Mesothelial cell of epicardium (in vitro differentiated cells): Measurements from ENCODE around the gene FSTL3. TPM values are rescaled to one million over a fixed set of nuclear protein-coding genes. Genes with fewer than 3 reads are reported as not detected.
"Not testable (repeated sequence)": the region's sequence is repeated elsewhere in the genome, so short reads cannot be mapped to it uniquely, and the experiment has no call there.

Source experiments
- DNase-seq, 2 experiments: peaks; one replicate each; pipeline ENCODE4 v3.0.0; 2021; ENCODE audit warnings: low spot score in 2 of 2; ENCODE audit not compliant: unreplicated experiment in 2 of 2
- H3K27ac Mint-ChIP-seq: 2 replicates; pipeline ENCODE4 v1.8.0; 2021; ENCODE audit warnings: mixed read lengths
- H3K27me3 Mint-ChIP-seq: 2 replicates; pipeline ENCODE4 v1.8.0; 2021; ENCODE audit warnings: low read depth, mixed read lengths
- H3K36me3 Mint-ChIP-seq: 2 replicates; pipeline ENCODE4 v1.8.0; 2021; ENCODE audit warnings: mixed read lengths
- H3K4me1 Mint-ChIP-seq: 2 replicates; pipeline ENCODE4 v1.8.0; 2021; ENCODE audit warnings: mixed read lengths
- H3K4me3 Mint-ChIP-seq: 2 replicates; pipeline ENCODE4 v1.8.0; 2021; ENCODE audit warnings: mild to moderate bottlenecking, moderate library complexity, mixed read lengths
- H3K9me3 Mint-ChIP-seq: 2 replicates; pipeline ENCODE4 v1.8.0; 2021; ENCODE audit warnings: mixed read lengths
- total RNA-seq: library from RNA; stranded (reverse); gene quantifications from 3 replicates; pipeline ENCODE4 v1.2.1, GENCODE V29; 2021
- TF ChIP-seq, protein P1 (sequence below): fragments of 200-600 bp; sonication (generic); IDR thresholded peaks from one replicate; pipeline ENCODE4 v1.5.0; 2021; ENCODE audit warnings: antibody characterized with exemption; ENCODE audit not compliant: unreplicated experiment

FSTL3 gene
- total RNA-seq, 1 donor from 2014 or later: 64.6 TPM

DNA sequence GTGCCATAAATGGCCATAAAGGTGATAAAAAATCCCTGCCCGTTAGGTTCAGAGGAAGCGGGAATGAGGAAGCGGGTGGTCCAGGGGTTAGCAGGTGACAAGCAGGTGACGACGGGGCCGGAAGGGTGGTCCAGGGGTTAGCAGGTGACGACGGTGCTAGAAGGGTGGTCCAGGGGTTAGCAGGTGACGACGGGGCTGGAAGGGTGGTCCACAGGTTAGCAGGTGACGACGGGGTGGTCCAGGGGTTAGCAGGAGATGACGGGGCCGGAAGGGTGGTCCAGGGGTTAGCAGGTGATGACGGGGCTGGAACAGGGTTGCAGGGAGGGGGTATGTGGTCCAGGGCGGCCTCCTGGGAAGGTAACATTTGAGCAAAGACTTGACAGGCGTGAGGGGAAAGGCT lies 12.8 kb downstream of the FSTL3 start:
- Mint-ChIP-seq H3K27me3 (no peaks in the 10 kb centered on the region), H3K36me3 (no peaks in the 10 kb centered on the region), H3K27ac (no peak overlapping the region), H3K9me3 (no peaks in the 10 kb centered on the region), H3K4me1 (no peaks in the 10 kb centered on the region), H3K4me3 (no peak overlapping the region)
- DNase-seq: no peak
- TF ChIP-seq, protein P1, sequence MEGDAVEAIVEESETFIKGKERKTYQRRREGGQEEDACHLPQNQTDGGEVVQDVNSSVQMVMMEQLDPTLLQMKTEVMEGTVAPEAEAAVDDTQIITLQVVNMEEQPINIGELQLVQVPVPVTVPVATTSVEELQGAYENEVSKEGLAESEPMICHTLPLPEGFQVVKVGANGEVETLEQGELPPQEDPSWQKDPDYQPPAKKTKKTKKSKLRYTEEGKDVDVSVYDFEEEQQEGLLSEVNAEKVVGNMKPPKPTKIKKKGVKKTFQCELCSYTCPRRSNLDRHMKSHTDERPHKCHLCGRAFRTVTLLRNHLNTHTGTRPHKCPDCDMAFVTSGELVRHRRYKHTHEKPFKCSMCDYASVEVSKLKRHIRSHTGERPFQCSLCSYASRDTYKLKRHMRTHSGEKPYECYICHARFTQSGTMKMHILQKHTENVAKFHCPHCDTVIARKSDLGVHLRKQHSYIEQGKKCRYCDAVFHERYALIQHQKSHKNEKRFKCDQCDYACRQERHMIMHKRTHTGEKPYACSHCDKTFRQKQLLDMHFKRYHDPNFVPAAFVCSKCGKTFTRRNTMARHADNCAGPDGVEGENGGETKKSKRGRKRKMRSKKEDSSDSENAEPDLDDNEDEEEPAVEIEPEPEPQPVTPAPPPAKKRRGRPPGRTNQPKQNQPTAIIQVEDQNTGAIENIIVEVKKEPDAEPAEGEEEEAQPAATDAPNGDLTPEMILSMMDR: no peak

DNA sequence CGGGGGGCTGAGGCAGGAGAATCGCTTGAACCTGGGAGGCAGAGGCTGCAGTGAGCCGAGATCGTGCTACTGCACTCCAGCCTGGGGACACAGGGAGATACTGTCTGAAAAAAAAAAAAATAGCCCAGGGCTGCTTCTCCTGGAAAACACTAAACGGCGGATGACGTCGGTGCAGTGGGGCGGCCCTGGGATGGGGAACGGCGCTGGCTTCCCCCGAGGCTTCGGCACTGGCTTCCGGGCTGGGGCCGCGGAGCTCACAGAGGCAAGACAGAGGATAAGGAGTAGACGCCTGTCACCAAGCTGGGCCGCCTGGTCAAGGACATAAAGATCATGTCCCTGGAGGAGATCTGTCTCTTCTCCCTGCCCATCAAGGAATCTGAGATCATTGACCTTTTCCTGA lies 14.0 kb downstream of the FSTL3 start:
- Mint-ChIP-seq H3K36me3 (no peaks in the 10 kb centered on the region), H3K4me3 (no peak overlapping the region), H3K4me1 (no peaks in the 10 kb centered on the region), H3K9me3 (no peaks in the 10 kb centered on the region), H3K27me3 (no peaks in the 10 kb centered on the region), H3K27ac (no peak overlapping the region)
- DNase-seq: no peak
- TF ChIP-seq, protein P1: no peak

DNA sequence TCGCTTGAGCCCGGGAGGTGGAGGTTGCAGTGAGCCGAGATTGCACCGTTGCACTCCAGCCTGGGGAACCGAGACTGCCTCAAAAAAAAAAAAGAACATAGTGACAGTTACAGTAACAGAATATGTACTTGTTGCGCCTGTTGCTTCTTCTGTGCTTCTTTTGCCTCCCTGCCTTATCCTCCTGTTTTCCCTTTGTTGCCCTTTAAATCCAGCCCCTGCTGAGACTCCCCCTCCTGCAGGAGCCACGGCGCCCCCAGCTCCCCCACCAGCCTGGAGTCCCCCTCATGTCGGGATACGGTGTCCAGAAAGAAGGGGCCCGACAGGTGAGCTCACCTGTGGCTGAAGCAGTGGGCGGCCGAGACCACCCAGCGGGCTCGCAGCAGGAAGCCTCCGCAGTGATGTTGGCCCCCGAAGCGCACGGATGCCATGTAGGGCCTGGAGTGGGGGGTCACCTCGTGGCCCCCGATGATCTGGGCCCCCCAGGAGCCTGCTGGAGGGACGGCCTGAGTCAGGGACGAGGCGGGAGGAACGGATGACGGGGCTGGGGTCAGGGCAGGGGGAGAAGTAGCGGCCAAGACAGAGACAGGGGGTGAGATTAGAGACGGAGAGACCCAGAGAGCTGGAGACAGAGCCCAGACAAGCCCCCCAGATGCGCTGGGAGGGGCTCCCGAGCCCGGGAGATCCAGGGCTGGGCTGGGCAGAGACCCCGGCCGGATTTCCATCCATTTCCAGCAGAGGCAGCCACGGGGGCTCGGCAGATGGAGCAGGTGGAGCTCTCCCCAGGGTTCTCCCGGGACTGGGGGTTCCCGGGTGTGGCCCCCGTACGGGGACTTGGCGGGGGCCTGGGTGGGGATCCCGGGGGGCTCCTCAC lies 18.5 kb downstream of the FSTL3 start:
- Mint-ChIP-seq H3K4me1 (no peaks in the 10 kb centered on the region), H3K27ac (no peak overlapping the region), H3K27me3 (no peaks in the 10 kb centered on the region), H3K9me3 (no peaks in the 10 kb centered on the region), H3K4me3 (no peak overlapping the region), H3K36me3 (no peaks in the 10 kb centered on the region)
- TF ChIP-seq, protein P1: no peak
- no peak for DNase-seq

DNA sequence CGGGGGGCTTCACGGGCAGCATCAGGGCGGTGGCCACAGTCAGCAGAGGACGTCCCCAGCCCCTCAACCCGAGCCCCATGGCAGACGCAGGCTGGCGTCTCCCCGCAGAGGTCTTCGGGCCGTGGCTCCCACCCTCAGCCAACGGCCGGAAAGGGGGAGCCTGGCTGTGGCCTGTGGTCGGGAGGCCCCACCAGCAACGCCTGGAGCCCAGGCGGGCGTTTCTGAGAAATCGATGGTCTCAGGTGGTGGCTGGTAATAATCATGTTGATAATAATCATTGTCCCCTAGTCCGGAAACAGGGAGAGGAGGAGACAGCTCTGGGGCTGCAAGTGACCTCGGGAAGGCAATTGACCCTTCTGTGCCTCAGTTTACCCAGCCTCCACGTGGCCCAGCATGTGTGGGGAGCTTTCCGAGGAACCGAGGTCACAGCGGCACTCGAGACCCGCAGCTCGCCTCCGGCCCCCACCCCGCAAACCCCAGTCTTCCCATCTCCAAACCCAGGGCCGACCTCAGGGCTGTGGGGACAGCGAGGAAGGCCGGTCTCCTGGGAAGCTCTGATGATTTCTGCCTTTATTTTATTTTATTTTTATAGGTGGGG lies 19.3 kb downstream of the FSTL3 start, which contains the start of gene PRSS57:
TSS of gene PRSS57 (minus strand) at position 101 of the 598 bp plus-strand sequence. CDS start at position 79, 22 bp downstream.
- H3K36me3 Mint-ChIP-seq: no peaks in the 10 kb centered on the region
- H3K4me3 Mint-ChIP-seq: no peak within 1 kb of the TSS
- no peaks in the 10 kb centered on the region for H3K27me3 Mint-ChIP-seq
- no peaks in the 10 kb centered on the region for H3K9me3 Mint-ChIP-seq
- H3K27ac Mint-ChIP-seq: no peak within 1 kb of the TSS
- TF ChIP-seq, protein P1: no peak
- no peaks in the 10 kb centered on the region for H3K4me1 Mint-ChIP-seq
- DNase-seq: no peak

DNA sequence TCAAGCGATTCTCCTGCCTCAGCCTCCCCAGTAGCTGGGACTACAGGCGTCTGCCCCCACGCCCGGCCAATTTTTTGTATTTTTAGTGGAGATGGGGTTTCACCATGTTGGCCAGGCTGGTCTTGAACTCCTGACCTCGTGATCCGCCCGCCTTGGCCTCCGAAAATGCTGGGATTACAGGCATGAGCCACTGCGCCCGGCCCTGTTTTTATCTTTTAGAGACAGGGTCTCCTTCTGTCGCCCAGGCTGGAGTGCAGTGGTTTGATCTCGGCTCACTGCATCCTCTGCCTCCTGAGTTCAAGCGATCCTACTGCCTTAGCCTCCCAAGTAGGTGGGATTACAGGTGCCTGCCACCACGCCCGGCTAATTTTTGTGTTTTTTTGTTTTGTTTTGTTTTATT lies 22.3 kb downstream of the FSTL3 start:
- not testable (repeated sequence) for H3K9me3 Mint-ChIP-seq, H3K4me1 Mint-ChIP-seq, H3K27me3 Mint-ChIP-seq, H3K4me3 Mint-ChIP-seq, H3K36me3 Mint-ChIP-seq, DNase-seq, H3K27ac Mint-ChIP-seq

DNA sequence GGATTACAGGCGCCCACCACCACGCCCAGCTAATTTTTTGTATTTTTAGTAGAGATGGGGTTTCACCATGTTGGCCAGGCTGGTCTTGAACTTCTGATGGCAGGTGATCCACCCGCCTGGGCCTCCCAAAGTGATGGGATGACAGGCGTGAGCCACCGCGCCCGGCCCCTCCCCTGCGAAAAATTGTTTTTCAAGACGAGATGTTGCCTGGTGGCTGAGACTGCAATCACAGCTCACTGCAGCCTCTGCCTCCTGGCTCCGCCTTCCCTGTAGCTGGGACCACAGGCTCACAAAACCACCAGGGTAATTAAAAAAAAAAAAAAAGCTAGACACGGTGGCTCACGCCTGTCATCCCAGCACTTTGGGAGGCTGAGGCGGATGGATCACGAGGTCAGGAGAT lies 23.7 kb downstream of the FSTL3 start:
- not testable (repeated sequence) for H3K4me1 Mint-ChIP-seq, DNase-seq, H3K36me3 Mint-ChIP-seq, H3K27me3 Mint-ChIP-seq, H3K9me3 Mint-ChIP-seq, H3K27ac Mint-ChIP-seq, H3K4me3 Mint-ChIP-seq

DNA sequence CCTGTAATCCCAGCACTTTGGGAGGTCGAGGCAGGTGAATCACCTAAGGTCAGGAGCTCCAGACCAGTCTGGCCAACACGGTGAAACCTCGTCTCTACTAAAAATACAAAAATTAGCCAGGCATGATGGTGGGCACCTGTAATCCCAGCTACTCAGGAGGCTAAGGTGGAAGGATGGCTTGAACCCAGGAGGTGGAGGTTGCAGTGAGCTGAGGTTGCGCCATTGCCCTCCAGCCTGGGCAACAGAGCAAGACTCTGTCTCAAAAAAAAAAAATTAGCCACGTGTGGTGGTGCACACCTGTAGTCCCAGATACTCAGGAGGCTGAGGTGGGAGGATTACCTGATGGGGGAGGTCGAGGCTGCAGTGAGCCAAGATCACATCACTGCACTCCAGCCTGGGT lies 26.7 kb downstream of the FSTL3 start:
- H3K36me3 Mint-ChIP-seq, H3K4me1 Mint-ChIP-seq, H3K27ac Mint-ChIP-seq, DNase-seq, H3K4me3 Mint-ChIP-seq, H3K9me3 Mint-ChIP-seq: not testable (repeated sequence)
- peaks cover 13% of the 10 kb centered on the region for H3K27me3 Mint-ChIP-seq
